HL-60 (cell line): ENCODE data around the gene TBC1D24.

Experiments
- GABPA ChIP-seq: IDR thresholded peaks from 2 replicates; pipeline ENCODE4 v1.6.1; 2012; ENCODE audit warnings: low read depth
- POLR2AphosphoS5 ChIP-seq: IDR thresholded peaks from 2 replicates; pipeline ENCODE4 v1.6.1; 2012; ENCODE audit warnings: low read depth
- TF ChIP-seq, protein P1 (sequence below): IDR thresholded peaks from one replicate; pipeline ENCODE4 v1.5.1; 2011; ENCODE audit warnings: low read length, control low read depth, inconsistent platforms; ENCODE audit not compliant: insufficient read depth
- TF ChIP-seq, protein P2 (sequence below): IDR thresholded peaks from 2 replicates; pipeline ENCODE4 v1.6.1; 2012; ENCODE audit warnings: low read depth; ENCODE audit not compliant: insufficient replicate concordance

DNA sequence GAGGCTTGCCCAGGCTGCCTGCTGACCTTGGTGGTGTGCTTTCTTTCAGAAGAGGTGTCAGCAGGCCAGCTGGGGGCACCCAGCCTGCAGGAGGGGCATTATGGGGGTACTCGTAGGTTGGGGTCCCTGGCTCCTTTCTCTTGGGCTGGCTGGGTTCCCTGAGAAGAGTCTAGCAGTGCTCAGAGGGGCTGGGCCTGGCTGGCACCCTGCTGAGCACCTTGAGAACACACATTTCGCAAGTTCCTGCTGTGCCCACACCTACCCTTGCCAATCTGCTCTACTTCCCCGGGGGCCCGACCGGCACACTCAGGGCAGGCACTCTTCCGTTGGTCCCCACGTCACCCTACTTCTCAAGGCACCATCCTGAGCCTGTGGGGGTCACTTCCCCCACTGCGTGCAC, 51.2 kb downstream of the TBC1D24 start:
- TF ChIP-seq, protein P1, sequence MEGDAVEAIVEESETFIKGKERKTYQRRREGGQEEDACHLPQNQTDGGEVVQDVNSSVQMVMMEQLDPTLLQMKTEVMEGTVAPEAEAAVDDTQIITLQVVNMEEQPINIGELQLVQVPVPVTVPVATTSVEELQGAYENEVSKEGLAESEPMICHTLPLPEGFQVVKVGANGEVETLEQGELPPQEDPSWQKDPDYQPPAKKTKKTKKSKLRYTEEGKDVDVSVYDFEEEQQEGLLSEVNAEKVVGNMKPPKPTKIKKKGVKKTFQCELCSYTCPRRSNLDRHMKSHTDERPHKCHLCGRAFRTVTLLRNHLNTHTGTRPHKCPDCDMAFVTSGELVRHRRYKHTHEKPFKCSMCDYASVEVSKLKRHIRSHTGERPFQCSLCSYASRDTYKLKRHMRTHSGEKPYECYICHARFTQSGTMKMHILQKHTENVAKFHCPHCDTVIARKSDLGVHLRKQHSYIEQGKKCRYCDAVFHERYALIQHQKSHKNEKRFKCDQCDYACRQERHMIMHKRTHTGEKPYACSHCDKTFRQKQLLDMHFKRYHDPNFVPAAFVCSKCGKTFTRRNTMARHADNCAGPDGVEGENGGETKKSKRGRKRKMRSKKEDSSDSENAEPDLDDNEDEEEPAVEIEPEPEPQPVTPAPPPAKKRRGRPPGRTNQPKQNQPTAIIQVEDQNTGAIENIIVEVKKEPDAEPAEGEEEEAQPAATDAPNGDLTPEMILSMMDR = no peak
- no peak for TF ChIP-seq POLR2AphosphoS5
- TF ChIP-seq, protein P2, sequence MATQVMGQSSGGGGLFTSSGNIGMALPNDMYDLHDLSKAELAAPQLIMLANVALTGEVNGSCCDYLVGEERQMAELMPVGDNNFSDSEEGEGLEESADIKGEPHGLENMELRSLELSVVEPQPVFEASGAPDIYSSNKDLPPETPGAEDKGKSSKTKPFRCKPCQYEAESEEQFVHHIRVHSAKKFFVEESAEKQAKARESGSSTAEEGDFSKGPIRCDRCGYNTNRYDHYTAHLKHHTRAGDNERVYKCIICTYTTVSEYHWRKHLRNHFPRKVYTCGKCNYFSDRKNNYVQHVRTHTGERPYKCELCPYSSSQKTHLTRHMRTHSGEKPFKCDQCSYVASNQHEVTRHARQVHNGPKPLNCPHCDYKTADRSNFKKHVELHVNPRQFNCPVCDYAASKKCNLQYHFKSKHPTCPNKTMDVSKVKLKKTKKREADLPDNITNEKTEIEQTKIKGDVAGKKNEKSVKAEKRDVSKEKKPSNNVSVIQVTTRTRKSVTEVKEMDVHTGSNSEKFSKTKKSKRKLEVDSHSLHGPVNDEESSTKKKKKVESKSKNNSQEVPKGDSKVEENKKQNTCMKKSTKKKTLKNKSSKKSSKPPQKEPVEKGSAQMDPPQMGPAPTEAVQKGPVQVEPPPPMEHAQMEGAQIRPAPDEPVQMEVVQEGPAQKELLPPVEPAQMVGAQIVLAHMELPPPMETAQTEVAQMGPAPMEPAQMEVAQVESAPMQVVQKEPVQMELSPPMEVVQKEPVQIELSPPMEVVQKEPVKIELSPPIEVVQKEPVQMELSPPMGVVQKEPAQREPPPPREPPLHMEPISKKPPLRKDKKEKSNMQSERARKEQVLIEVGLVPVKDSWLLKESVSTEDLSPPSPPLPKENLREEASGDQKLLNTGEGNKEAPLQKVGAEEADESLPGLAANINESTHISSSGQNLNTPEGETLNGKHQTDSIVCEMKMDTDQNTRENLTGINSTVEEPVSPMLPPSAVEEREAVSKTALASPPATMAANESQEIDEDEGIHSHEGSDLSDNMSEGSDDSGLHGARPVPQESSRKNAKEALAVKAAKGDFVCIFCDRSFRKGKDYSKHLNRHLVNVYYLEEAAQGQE = no peak
- no peak for TF ChIP-seq GABPA
